ENCODE data around the gene SEC14L5. TPM values are rescaled to one million over a fixed set of nuclear protein-coding genes. Genes with fewer than 3 reads are reported as not detected.

SEC14L5 gene
- total RNA-seq, 1 donor from 2014 or later, result 0.05 TPM

DNA sequence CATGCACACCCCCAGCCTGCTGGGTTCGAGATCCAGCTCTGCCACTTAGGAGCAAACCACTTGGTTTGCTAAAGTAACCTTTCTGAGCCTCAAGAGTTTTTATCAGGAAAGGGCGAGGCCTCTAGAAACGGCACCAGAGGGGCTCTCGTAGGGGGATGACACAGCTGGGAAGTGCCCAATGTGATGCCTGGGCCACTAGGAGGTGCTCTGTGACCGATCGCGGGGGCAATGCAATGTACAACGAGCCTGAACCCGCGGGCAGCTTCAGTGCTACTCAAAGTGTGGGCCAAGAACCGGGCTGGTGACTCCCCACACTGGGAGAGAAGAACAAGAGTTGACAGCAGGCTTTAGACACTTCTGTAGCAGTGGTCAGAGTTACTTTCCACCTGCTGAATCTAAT is 98.2 kb downstream of the SEC14L5 start:
- DNase-seq (ENCODE audit: low spot score), result peak; percentile 53
- Mint-ChIP-seq H3K36me3 (ENCODE audit: low read depth, unreplicated experiment) (no peaks in the 10 kb centered on the region), H3K4me1 (ENCODE audit: unreplicated experiment) (peaks cover 3% of the 10 kb centered on the region), H3K9me3 (ENCODE audit: unreplicated experiment) (no peaks in the 10 kb centered on the region), H3K4me3 (ENCODE audit: unreplicated experiment) (no peak overlapping the region), H3K27ac (ENCODE audit: unreplicated experiment) (no peak overlapping the region), H3K27me3 (ENCODE audit: unreplicated experiment) (peaks cover 7% of the 10 kb centered on the region)
- TF ChIP-seq, protein P1, sequence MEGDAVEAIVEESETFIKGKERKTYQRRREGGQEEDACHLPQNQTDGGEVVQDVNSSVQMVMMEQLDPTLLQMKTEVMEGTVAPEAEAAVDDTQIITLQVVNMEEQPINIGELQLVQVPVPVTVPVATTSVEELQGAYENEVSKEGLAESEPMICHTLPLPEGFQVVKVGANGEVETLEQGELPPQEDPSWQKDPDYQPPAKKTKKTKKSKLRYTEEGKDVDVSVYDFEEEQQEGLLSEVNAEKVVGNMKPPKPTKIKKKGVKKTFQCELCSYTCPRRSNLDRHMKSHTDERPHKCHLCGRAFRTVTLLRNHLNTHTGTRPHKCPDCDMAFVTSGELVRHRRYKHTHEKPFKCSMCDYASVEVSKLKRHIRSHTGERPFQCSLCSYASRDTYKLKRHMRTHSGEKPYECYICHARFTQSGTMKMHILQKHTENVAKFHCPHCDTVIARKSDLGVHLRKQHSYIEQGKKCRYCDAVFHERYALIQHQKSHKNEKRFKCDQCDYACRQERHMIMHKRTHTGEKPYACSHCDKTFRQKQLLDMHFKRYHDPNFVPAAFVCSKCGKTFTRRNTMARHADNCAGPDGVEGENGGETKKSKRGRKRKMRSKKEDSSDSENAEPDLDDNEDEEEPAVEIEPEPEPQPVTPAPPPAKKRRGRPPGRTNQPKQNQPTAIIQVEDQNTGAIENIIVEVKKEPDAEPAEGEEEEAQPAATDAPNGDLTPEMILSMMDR (IDR thresholded peaks at IDR 0.05; ENCODE audit: unreplicated experiment), result peak; percentile 10

DNA sequence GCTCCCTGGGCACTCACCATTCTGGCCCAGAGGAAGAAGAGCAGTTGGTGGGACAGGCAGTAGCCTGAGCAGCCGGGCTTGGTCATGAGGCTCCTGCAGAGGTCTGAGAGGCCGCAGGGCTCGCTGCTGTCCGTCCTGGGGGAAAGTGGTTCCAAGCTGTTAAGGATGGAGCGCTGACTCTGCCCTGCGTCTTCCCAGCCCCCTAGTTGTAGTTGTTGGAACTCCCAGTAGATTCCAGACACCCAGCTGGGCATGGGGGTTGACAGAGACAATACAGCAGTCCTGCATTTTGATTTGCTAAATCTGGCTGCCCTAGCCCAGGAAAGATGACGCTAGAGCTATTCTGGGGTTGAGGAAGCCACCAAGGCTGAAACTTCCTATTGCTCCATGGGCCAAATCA is 100.3 kb downstream of the SEC14L5 start:
- TF ChIP-seq, protein P1 (IDR thresholded peaks at IDR 0.05; ENCODE audit: unreplicated experiment), result peak; percentile 58
- Mint-ChIP-seq H3K27ac (ENCODE audit: unreplicated experiment) (no peak overlapping the region), H3K36me3 (ENCODE audit: low read depth, unreplicated experiment) (no peaks in the 10 kb centered on the region), H3K9me3 (ENCODE audit: unreplicated experiment) (no peaks in the 10 kb centered on the region), H3K4me3 (ENCODE audit: unreplicated experiment) (no peak overlapping the region), H3K27me3 (ENCODE audit: unreplicated experiment) (peaks cover 9% of the 10 kb centered on the region), H3K4me1 (ENCODE audit: unreplicated experiment) (peaks cover 3% of the 10 kb centered on the region)
- DNase-seq (ENCODE audit: low spot score), result peak; percentile 72

DNA sequence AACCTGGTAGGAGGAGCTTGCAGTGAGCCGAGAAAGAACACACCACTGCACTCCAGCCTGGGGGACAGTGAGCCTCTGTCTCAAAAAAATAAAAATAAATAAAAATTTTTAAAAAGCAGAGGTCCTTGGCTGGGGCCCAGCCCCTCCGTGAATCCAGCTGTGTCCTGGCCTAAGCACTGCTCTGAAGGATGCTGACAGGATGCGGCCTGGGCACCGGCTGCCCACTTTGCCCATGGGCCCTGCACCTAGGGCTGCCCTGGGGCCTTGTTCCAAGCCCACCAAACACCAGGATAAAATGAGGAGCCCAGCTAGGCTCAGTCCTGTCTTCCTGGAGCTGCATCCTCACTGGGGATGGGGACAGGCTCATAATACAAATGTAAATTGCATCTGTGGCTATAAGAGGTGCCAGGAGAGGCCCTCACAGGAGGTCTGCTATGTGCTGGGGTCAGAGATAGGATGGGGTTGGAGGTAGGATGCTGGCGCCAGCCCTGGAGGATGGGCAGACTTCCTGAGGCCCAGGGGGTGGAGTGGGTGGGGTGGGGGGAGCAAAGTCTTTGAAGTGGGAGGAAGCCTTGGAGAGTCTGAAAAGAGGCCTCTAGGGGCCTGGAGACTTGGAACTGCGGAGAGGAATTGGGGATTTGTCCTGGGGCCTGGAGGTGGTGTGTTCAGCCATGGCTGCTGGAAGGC is 101.4 kb downstream of the SEC14L5 start:
- Mint-ChIP-seq H3K27me3 (ENCODE audit: unreplicated experiment) (peaks cover 7% of the 10 kb centered on the region), H3K27ac (ENCODE audit: unreplicated experiment) (no peak overlapping the region), H3K36me3 (ENCODE audit: low read depth, unreplicated experiment) (no peaks in the 10 kb centered on the region), H3K4me1 (ENCODE audit: unreplicated experiment) (peaks cover 3% of the 10 kb centered on the region), H3K4me3 (ENCODE audit: unreplicated experiment) (no peak overlapping the region), H3K9me3 (ENCODE audit: unreplicated experiment) (no peaks in the 10 kb centered on the region)
- no peak for DNase-seq (ENCODE audit: low spot score)
- TF ChIP-seq, protein P1 (IDR thresholded peaks at IDR 0.05; ENCODE audit: unreplicated experiment), result no peak

DNA sequence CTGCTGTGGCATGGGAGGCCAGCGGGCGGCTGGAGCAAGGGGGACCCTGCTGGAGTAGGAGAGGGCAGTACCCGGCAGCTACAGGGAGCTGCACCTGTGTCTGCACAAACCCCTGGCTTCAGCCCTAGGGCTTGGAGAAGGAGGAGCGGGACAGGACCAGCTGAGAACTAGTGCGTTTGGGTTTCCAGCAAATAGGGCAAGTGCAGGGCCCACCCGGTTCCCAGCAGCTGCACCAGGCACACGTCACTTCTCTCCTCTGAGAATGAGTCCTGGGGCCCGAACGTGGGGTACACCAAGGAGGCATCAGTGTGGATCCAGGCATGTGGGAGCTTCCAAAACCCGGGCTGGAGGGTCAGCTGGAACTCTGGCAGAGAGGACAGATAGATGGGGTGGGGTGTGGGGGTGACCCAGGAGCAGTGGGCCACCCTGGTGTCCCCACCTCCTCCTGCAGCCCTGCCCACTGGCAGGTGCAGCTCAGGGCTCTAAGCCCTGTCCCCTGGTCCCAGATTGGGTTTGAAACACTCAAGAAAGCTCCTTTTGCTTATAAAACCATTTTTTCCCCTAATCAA is 102.0 kb downstream of the SEC14L5 start:
- Mint-ChIP-seq H3K9me3 (ENCODE audit: unreplicated experiment) (no peaks in the 10 kb centered on the region), H3K27ac (ENCODE audit: unreplicated experiment) (no peak overlapping the region), H3K4me3 (ENCODE audit: unreplicated experiment) (no peak overlapping the region), H3K4me1 (ENCODE audit: unreplicated experiment) (peaks cover 3% of the 10 kb centered on the region), H3K36me3 (ENCODE audit: low read depth, unreplicated experiment) (no peaks in the 10 kb centered on the region), H3K27me3 (ENCODE audit: unreplicated experiment) (peaks cover 7% of the 10 kb centered on the region)
- TF ChIP-seq, protein P1 (IDR thresholded peaks at IDR 0.05; ENCODE audit: unreplicated experiment), result no peak
- no peak for DNase-seq (ENCODE audit: low spot score)

DNA sequence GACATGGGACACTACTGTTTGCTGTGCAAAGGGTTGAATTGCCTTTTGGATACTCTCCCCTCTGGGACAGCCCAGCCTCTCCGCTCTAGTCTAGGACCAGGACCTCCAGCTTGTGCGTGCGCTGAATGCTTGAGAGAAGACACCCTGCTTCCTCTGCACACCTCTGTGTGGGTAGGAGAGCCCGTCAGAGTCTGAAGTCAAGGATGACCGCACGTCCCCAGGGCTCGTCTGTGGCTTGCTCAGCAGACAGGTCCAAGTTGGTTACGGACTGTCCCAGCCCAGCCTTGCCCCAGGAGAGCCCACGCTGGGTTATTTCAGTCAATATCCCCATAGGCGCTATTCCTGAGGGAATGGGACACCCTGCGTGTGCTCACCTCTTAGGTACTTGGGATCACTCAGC is 103.9 kb downstream of the SEC14L5 start:
- Mint-ChIP-seq H3K4me1 (ENCODE audit: unreplicated experiment) (peaks cover 3% of the 10 kb centered on the region), H3K36me3 (ENCODE audit: low read depth, unreplicated experiment) (no peaks in the 10 kb centered on the region), H3K27ac (ENCODE audit: unreplicated experiment) (no peak overlapping the region), H3K9me3 (ENCODE audit: unreplicated experiment) (no peaks in the 10 kb centered on the region), H3K4me3 (ENCODE audit: unreplicated experiment) (no peak overlapping the region), H3K27me3 (ENCODE audit: unreplicated experiment) (peaks cover 4% of the 10 kb centered on the region)
- TF ChIP-seq, protein P1 (IDR thresholded peaks at IDR 0.05; ENCODE audit: unreplicated experiment), result no peak
- no peak for DNase-seq (ENCODE audit: low spot score)

Measured in endothelial cell (in vitro differentiated cells).